Colonic mucosa (tissue), 4 donors: ENCODE results near the gene CHTOP. TPM values are rescaled to one million over a fixed set of nuclear protein-coding genes. Genes with fewer than 3 reads are reported as not detected.

Source experiments
- DNase-seq: peaks from one replicate; pipeline ENCODE4 v3.0.0-alpha.2; 2020
- H3K27ac ChIP-seq: fragments of 200-600 bp; one replicate; pipeline ENCODE4 v1.8.0; 2021
- H3K27me3 ChIP-seq: fragments of 200-600 bp; one replicate; pipeline ENCODE4 v1.8.0; 2021
- H3K36me3 ChIP-seq: fragments of 200-600 bp; one replicate; pipeline ENCODE4 v1.8.0; 2021
- H3K4me1 ChIP-seq: fragments of 200-600 bp; one replicate; pipeline ENCODE4 v1.8.0; 2021; ENCODE audit warnings: mild to moderate bottlenecking
- H3K4me3 ChIP-seq: fragments of 200-600 bp; one replicate; pipeline ENCODE4 v1.8.0; 2021
- H3K9ac ChIP-seq, 2 donors: one replicate each; pipeline ENCODE4 v1.7.0; 2013; ENCODE audit warnings: control low read depth in 2 of 2, low read depth in 2 of 2, low read length in 2 of 2
- H3K9me3 ChIP-seq: fragments of 200-600 bp; one replicate; pipeline ENCODE4 v1.8.0; 2021
- CTCF ChIP-seq: fragments of 200-600 bp; IDR thresholded peaks from one replicate; pipeline ENCODE4 v1.8.0; 2022; ENCODE audit warnings: antibody characterized with exemption, mild to moderate bottlenecking
- intact Hi-C: fragments of 100-400 bp; cut with DNase I; formaldehyde crosslinking; loops from one replicate; pipeline ENCODE4 v1.14.1; 2022
- total RNA-seq, 2 donors: library from RNA; stranded (reverse); fragmentation: NEBNext Ultra II Directional in 1 of 2; extraction: Animal tissue kit (Norgen Biotek cat#: 25700) in 1 of 2; gene quantifications; one replicate each; pipeline ENCODE4 v1.2.1, GENCODE V29; 2021
- donor health status: healthy.
- donor health status: DM: no; HTN: no; CAD: no.
- donor health status: DM: no; HTN: no; CAD: no.

The CHTOP gene
- total RNA-seq, 2 donors from 2014 or later: 51.3 to 88.6 TPM

- Histone ChIP-seq H3K27ac (no peak overlapping the region), H3K4me1 (peaks cover 9% of the 10 kb centered on the region)
These were observed 3.9 kb upstream of the CHTOP start for GRCh38 chr1:153629971-153630370.

GRCh38 chr1:153630384-153630783 lies 3.5 kb upstream of the CHTOP start:
- Histone ChIP-seq H3K4me3 (no peak overlapping the region), H3K27ac (no peak overlapping the region), H3K27me3 (no peaks in the 10 kb centered on the region), H3K36me3 (no peaks in the 10 kb centered on the region), H3K9ac (no peak overlapping the region), H3K9me3 (no peaks in the 10 kb centered on the region), H3K4me1 (peaks cover 10% of the 10 kb centered on the region)
- intact Hi-C loops: no loop called here
- DNase-seq: no peak
- TF ChIP-seq CTCF: no peak

More at GRCh38 chr1:153629971-153630370, 3.9 kb upstream of the CHTOP start:
- H3K36me3 ChIP-seq: no peaks in the 10 kb centered on the region
- no peak for DNase-seq
- H3K9me3 ChIP-seq: no peaks in the 10 kb centered on the region
- no peak overlapping the region for H3K9ac ChIP-seq
- no peaks in the 10 kb centered on the region for H3K27me3 ChIP-seq
- intact Hi-C loops: no loop called here
- TF ChIP-seq CTCF: no peak
- no peak overlapping the region for H3K4me3 ChIP-seq

- no peak for TF ChIP-seq CTCF
- Histone ChIP-seq H3K27ac (peak overlapping the region; percentile 21), H3K36me3 (no peaks in the 10 kb centered on the region), H3K4me1 (peaks cover 14% of the 10 kb centered on the region), H3K9me3 (no peaks in the 10 kb centered on the region), H3K4me3 (no peak overlapping the region), H3K27me3 (no peaks in the 10 kb centered on the region), H3K9ac (no peak overlapping the region)
- intact Hi-C loops: no loop called here
- DNase-seq: no peak
These were observed 2.5 kb upstream of the CHTOP start for GRCh38 chr1:153631047-153632022.

- TF ChIP-seq CTCF: no peak
- Histone ChIP-seq H3K27ac (peak overlapping the region; percentile 96), H3K9me3 (no peaks in the 10 kb centered on the region), H3K36me3 (peaks cover 4% of the 10 kb centered on the region), H3K27me3 (no peaks in the 10 kb centered on the region), H3K4me1 (peaks cover 9% of the 10 kb centered on the region), H3K9ac (peak overlapping the region in 1 of 2 donors; percentile 85), H3K4me3 (peak overlapping the region; percentile 61)
- peak; percentile 72 for DNase-seq
- intact Hi-C loops: no loop called here
These were observed 609 bp upstream of the CHTOP start for GRCh38 chr1:153633161-153633753.

DNA sequence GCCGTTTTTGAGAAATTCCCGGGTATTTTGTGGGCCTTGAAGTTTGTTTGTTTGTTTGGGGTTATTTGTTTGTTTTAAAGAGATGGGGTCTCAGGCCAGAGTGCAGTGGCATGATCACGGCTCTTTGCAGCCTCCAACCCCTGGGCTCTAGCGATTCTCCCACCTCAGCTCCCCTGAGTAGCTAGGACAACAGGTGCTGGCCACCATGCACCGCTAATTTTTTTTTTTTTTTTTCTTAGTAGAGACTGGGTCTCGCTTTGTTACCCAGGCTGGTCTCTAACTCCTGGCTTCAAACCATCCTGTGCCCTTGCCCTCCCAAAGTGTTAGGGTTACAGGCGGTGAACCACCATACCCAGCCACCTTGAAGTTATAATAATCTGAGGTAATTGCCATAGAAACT lies 2.0 kb downstream of the CHTOP start:
- no peak overlapping the region for H3K9ac ChIP-seq
- H3K27ac ChIP-seq: no peak overlapping the region
- no peaks in the 10 kb centered on the region for H3K9me3 ChIP-seq
- no peaks in the 10 kb centered on the region for H3K27me3 ChIP-seq
- H3K4me3 ChIP-seq: peak overlapping the region; percentile 61
- DNase-seq: no peak
- H3K4me1 ChIP-seq: peaks cover 5% of the 10 kb centered on the region
- intact Hi-C loops: no loop called here
- H3K36me3 ChIP-seq: peaks cover 25% of the 10 kb centered on the region
- no peak for TF ChIP-seq CTCF
